M059J (cell line): ENCODE data around the gene SCGN. TPM values are rescaled to one million over a fixed set of nuclear protein-coding genes. Genes with fewer than 3 reads are reported as not detected.

Experiments
- DNase-seq: peaks from one replicate; pipeline ENCODE4 v3.0.0-alpha.2; 2012; ENCODE audit warnings: low read depth
- total RNA-seq: library from RNA; depleted of rRNA; stranded (reverse); fragments of >200 nt; shearing (Covaris generic); gene quantifications from 2 replicates; pipeline ENCODE4 v1.2.3, GENCODE V29; 2014

SCGN gene
- total RNA-seq, 1 experiment from 2014 or later, result not detected

GRCh38 chr6:25685896-25686295 lies 33.9 kb downstream of the SCGN start:
- no peak for DNase-seq

GRCh38 chr6:25686856-25687255 lies 34.8 kb downstream of the SCGN start:
- DNase-seq, result no peak

GRCh38 chr6:25689966-25690365 lies 38.0 kb downstream of the SCGN start:
- DNase-seq, result no peak

GRCh38 chr6:25691894-25692293 lies 39.9 kb downstream of the SCGN start:
- DNase-seq, result no peak

GRCh38 chr6:25692472-25692871 lies 40.5 kb downstream of the SCGN start:
- DNase-seq, result no peak

- no peak for DNase-seq
Observed at GRCh38 chr6:25694366-25694765, 42.4 kb downstream of the SCGN start.

GRCh38 chr6:25695671-25696070 lies 43.7 kb downstream of the SCGN start:
- DNase-seq, result no peak

- DNase-seq, result no peak
Observed at GRCh38 chr6:25697537-25698340, 45.7 kb downstream of the SCGN start.

GRCh38 chr6:25698631-25699030 lies 46.6 kb downstream of the SCGN start:
- DNase-seq, result no peak

- no peak for DNase-seq
Observed at GRCh38 chr6:25699649-25700048, 47.6 kb downstream of the SCGN start.

GRCh38 chr6:25700761-25701160 lies 48.7 kb downstream of the SCGN start:
- DNase-seq, result no peak

- DNase-seq, result no peak
Observed at GRCh38 chr6:25701807-25702206, 49.8 kb downstream of the SCGN start.

- no peak for DNase-seq
Observed at GRCh38 chr6:25703005-25703404, 51.0 kb downstream of the SCGN start.

- no peak for DNase-seq
Observed at GRCh38 chr6:25704001-25704400, 52.0 kb downstream of the SCGN start.

- DNase-seq, result peak; percentile 18
Observed at GRCh38 chr6:25706314-25707014, 54.4 kb downstream of the SCGN start.

- no peak for DNase-seq
Observed at GRCh38 chr6:25709761-25710160, 57.7 kb downstream of the SCGN start.

- DNase-seq, result no peak
Observed at GRCh38 chr6:25710287-25710686, 58.3 kb downstream of the SCGN start.

GRCh38 chr6:25713824-25714223 lies 61.8 kb downstream of the SCGN start:
- DNase-seq, result no peak

- no peak for DNase-seq
Observed at GRCh38 chr6:25714765-25715164, 62.8 kb downstream of the SCGN start.

GRCh38 chr6:25715794-25716193 lies 63.8 kb downstream of the SCGN start:
- no peak for DNase-seq

GRCh38 chr6:25717866-25718740 lies 66.1 kb downstream of the SCGN start:
- peak; percentile 50 for DNase-seq
